HuH-7.5 (cell line): Measurements from ENCODE around the gene DOCK2.

Source experiments
- DNase-seq: peaks from one replicate; pipeline ENCODE4 v3.0.0; 2011; ENCODE audit warnings: low spot score

Gene DOCK2

DNA sequence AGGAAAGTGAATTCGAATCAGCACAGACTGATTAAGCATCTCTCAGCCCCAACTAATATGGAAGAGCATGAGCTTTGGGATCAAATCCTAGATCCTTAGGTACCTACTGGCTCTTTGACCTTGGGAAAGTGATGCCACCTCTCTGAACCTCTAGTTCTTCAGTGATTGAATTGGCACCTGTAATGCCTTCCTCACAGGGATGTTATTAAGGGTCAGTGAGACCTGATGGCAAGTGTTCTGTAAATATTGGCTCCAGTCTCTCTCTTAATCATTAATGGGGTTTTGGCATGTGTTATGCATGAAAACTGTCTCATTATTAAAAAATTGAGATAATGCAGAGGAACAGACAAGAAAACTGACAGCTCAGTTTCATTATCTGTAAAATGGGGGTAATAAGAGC is 227.4 kb downstream of the DOCK2 start:
- DNase-seq, result no peak

DNA sequence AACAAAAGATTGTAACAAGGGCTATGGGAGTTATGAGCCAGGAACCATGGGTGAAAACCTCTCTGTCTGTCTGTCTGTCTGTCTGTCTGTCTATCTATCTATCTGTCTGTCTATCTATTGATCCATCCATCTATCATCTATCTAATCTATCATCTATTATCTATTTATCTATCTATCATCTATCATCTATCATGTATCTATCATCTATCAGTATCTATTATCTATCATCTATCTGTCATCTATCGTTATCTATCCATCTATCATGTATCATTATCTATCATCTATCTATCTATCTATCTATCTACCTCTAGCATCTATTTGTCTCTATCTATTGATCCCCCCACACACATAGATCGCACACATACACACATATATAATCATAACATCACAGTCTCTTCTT is 230.3 kb downstream of the DOCK2 start:
- no peak for DNase-seq

DNA sequence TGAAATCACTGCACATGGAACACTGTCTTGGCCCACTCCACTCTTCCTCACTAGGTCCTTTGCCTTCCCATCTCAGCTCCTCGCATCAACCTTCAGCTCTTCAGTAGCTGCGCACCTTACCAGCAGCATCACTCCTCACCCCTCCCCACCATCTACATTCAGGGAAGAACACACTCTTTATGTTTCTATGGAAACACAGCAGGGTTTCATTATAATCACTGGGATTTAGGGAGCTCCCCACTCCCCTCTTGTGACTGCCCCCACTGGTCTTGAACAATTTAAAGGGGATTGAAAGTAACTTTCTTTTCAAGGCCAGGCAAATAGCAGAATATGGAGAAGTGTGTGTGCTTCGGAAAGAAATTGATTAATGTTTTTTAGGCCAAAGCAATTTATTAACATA is 232.0 kb downstream of the DOCK2 start:
- DNase-seq, result no peak

DNA sequence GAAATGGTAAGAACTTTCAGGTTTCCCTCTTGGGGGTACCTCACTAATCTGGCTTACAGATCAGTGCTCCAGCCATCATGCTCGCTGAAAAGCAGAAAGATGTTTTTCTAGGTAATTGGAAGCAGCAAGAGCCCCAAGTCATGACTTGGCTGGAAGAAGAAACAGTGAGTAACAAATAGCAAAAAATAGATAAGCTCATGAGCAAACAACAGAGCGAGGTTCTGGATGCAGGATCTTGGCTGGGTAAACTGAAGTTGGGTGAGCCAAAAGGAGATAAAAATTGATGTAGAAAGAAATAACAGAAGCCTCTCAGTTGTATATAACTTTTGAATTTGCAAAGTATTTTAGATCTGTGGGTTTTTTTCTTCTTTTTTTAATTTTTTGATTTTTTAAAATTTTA is 233.1 kb downstream of the DOCK2 start:
- no peak for DNase-seq

DNA sequence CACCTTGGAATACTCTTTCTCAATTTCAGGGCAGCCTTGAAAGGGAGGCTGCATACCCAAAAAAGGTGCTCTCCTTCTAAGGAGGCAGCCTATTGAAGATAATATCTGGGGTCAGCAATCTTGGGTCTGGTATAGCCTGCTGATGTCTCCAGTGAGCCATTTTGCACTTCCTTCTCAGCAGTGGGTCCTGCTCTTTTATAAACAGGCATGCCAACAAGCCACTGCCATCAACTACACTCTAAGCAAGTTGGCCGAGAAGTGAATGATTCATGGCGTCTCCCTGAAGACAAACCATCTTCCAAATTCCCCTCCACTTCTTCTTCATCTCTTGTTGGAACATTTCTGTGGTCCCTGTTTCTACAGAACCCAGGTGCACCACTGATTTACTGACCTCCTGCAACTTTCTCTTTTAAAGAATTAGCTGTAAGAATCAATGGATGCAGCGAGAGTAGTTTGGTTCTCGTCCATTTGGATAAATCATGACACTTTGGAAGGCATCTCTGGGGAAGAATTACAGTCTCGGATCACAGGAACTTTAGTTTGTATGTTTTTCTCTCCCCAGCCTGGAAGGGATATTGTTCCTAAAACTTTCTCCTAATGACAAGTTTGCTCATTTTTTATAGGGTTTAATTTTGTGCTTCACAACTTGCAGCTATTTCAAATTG is 234.9 kb downstream of the DOCK2 start:
- DNase-seq, result no peak

DNA sequence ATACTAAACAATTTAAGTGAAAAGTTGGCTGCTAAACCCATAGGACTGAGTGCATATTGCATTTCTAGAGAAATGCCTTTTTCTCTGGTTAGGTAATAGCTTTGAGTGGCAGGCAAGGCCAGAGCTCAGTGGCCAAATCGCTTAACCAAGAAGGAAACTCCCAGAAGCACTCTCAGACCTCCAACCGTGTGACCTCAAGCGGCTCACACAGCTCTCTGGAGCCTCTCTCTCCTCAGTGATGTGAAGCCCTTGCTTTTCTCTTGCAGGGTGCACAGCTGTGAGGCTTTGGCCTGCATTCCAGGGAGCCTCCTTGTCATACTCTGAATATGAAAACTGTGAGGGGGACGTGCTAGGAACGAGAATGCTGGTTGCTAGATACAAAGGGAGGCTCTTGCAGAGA is 236.6 kb downstream of the DOCK2 start:
- no peak for DNase-seq

DNA sequence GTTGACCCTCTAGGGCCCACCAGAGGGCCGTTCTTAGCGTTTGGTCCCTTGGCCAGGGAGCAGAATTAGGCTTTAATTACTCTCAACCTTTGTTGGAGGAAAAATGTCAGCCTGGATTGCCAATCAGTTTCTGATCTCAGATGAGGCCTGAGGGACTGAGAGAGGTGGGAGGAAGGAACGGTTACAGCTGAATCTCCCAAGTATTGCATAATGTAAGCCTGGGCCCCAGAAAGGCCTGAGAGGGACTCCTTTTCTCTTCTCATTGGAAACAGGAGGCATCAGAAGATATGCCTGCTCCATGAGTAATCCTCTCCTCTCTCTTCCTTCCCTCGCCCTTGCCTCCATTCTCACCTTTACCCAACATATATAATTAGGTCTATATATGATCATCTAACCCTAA is 237.5 kb downstream of the DOCK2 start:
- no peak for DNase-seq

DNA sequence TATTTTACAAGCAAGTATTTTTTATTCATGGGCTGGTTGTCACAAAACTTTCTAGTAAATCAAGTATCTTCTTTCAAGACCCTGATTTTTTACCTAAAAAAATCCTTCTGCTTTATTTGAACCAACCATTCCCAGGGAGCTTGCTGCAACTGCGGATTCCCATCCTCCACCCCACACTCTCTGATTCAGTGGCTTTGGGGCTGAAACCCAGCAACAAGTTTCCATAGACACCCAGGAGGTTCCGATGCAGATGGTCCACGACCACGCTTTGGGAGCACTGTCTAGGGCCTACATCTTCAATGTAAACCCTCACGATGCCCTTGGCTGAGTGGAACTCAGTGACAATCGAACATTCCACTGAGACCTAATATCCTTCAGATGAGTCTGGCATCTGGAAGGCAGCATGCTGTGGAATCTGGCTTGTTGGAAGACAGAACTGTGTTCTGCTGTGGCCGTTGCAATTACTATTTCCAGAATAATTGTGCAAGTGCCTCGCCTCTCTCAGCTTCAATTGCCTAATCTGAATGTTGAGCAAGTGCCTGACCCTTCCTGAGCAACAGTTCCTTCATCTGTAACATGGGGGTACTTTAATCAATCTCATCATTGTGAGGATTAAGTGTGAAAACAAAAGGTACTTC is 238.1 kb downstream of the DOCK2 start:
- DNase-seq, result no peak

DNA sequence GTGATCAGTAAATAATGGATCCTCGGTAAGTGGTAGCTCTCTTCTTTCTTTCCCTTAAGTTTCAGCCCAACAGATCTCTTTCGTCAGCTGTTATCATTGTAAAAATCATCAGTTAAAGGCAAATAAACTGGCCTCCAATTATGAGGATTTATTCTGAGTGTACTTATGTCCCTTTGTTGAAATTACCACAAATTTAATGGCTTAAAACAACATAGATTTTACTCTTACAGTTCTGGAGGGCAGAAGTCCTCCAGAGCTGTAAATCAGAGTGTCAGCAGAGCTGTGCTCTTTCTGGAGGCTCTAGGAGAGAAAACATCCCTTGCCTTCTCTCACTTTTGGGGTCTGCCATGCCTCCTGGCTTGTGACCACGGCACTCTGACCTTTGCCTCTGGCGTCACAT is 238.7 kb downstream of the DOCK2 start:
- no peak for DNase-seq

DNA sequence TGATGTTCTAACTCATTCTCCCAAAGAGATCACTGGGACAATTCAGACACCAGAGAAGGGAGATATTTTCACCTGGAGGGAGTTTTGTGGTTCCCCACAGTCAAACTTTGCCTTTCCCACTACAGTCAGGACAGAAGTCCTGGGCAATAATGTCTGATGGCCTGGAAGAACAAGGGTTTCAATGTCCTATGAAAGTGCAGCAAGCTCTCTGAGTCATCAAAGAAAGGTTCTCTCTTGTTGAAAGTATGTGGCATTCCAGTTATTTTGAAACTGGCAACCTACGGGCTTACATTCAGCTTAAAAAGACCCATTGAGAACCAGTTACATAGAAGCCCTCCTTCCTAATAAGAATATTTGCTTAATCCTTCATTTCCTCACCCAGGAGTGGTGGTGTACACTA is 239.3 kb downstream of the DOCK2 start:
- DNase-seq, result no peak

DNA sequence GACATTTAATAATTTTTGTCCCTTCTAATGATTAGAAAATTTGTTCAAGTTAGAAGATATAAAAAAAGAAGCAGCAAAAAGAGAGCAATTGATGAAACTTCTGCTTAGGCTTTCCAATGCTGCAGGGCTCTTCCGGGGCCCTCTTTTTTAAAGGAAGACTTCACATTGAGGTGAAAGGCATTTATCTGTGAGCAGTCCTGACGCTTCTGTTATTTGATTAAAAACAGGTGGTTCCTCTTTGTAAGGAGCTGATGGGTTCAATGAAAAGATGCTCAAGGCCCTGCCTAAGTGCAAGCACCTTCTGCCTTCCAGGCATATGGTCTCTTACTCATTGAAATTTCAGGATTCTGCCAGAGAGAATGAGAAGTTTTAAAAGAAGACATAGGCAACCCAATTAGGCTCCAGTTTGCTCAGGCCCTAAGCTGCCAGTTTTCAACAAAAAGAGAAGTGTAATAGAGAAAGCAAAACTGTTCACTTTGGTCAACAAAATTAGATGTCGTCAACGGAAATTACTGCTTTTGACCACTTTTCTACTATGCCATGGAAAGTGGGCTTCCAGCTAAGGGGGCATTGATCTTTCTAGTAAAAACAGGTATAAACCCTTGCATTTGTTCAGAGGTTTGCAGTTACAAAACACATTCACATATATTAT is 243.1 kb downstream of the DOCK2 start:
- no peak for DNase-seq

DNA sequence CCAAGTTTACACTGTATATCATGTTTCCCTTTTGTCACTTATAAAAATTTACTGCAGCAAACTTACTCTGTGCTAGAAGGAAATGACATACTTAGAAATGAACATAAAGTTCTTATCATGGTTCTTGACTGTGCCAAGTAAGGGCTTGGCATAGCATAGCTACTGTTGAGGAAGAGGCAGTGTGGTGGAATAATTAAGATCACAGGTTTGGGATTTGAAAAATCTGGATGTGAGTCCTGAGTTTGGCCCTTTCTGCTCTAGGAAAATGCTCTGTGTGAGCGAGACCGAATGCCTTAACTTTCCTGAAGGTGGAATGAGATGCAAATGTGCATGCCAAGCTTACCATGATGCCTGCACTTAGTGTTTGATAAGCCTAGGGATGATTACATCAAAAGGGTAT is 243.7 kb downstream of the DOCK2 start:
- no peak for DNase-seq

DNA sequence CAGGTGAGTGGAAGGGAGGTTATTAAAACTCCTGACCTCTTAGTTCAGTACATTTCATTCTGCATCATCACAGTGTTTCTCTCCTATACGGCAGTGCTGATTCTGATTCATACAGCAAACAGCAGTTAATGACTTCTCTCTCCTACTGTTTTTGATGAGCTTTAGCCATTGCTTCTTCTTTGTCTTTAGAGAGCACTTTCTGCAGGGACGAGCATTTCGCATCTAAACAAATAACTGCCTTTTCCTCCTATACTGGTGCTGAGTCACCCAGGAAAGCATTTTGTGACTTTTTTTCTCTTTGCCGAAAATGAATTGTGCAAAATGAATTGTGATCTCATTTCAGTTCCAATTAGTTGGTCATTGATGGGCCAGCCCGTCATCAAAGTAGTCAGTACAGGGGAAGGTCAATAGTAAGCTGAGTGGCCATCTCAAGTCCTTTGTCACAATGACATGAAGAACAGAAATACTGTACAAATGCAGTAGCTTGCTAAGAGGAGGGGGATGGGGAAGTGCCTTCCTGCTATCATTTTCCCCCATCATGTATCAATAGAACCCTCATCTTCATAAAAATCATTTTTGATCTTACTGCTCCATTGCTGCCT is 244.7 kb downstream of the DOCK2 start:
- DNase-seq, result no peak

DNA sequence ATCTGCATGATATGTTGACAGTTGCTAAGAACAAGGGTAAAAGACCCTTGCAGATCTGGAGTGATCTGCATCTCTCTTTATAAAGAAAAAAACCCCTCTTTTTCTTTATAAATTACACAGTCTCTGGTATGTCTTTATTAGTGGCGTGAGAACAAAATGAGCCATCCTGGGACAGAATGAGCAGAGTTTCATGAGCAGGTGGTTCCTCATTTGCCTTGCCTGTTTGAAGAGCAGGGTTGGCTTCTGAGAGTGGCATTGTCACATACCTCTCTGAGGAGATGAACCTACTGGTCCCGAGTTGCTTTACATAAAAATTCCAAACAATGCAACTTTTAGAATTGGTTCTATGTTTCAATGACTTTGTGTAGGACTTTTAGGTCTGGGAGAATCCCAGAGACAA is 249.0 kb downstream of the DOCK2 start:
- no peak for DNase-seq

DNA sequence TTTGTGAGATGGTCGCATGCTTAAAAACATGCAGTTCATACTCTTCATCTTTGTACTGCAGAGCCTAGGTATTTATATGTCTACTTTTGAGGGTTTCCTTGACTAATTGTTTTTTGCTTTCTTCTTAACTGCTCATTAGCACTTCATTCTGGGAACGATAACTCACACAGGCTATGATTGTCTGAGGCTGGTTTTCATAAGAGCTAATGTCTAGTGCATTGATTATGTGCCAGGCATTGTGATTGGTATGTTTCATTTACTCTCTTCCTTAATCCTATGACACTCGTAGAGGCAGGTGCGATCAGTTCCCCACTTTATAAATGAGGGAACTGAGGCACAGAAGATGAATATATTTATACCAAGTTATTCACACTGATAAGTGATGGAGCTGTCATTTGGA is 249.6 kb downstream of the DOCK2 start:
- DNase-seq, result no peak

DNA sequence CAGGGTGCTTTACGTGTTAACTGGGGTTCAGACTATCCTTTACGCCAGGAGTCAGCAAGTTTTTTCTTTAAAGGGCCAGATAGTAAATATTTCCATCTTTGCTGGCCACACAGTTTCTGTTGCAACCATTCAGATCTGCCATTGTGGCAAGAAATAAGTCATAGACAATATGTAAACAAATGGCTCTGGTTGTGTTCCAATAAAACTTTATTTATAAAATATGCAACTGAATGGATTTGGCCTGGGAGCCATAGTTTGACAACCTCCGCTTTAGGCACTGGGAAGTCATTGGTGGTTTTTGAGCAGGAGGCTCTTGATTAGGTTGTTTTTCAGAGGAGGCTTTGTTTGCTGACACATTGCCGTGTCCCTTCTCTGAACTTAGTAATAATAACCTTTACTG is 252.5 kb downstream of the DOCK2 start:
- DNase-seq, result no peak

DNA sequence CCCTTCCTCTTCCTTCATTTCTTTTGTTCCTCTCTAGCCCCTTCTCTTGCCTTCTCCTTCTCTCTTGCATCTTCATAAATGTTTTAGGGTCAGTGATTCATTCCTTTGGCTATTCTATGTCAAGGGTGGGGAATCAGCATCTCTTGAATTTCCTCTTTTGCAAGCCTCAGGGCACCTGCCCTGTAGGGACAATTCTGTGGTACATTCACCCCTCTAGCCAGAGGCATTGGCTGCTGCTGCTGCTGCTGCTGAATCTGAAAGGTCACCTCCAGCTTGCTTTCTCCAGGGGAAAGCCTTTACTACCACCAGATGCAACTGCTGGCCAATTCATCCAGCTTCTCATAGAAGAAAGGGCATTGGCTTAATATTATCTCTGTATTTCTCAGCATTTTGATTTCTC is 255.9 kb downstream of the DOCK2 start:
- no peak for DNase-seq

DNA sequence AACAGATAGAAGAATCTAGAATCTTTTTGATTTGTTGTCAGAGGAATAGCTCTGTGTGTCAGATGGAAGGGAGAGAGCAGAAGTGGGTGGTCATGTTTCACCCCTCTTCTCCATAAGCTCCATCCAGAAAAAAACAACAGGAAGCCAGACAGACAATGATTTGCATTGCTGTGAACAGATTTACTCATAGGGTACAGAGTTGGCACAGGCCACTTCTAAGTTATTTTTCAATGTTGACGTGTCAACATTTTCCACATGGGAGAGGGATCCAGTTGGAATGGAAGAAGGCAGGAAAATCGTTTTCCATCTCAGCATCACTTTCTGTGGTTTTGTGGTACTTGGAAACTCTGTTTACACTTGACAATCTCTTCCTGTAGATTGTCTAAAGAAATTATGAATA is 256.5 kb downstream of the DOCK2 start:
- DNase-seq, result no peak

DNA sequence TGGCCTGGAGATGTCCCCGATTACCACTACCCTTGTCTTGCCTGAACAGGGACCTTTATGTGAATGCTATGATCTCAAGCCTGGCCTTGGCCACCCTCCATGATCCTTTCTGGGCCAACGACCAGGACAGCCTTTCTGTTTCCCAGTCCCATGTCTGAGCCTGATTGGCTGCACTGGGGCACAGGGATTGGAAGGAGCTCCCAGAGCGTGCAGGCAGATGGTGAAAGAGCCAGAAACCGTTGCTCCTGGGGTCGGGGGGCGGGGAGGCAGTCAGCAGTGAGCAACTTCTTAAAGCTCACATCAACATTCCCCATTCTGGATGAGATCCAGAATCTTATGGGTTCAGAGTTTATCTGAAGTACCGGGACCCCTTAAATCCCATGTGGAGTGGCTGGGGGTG is 258.9 kb downstream of the DOCK2 start:
- no peak for DNase-seq

DNA sequence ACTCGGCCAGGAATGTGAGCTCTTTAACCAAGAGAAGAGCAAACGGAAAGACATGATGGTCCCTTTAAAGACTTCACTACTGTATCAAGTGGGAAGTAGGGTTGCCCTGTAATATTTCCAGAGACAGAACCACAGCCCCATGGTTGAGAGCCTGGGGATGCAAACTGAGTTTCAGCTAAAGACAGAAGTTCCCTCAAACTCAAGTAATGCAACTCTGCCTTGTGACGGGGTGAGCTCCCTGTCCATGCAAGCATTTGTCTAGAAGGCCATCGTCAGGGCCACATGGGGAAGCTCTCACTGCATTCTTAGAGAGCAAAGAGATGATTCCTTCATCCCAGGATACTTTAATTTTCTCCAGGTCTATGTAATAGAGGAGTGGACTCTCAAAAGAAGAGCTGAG is 260.4 kb downstream of the DOCK2 start:
- no peak for DNase-seq

DNA sequence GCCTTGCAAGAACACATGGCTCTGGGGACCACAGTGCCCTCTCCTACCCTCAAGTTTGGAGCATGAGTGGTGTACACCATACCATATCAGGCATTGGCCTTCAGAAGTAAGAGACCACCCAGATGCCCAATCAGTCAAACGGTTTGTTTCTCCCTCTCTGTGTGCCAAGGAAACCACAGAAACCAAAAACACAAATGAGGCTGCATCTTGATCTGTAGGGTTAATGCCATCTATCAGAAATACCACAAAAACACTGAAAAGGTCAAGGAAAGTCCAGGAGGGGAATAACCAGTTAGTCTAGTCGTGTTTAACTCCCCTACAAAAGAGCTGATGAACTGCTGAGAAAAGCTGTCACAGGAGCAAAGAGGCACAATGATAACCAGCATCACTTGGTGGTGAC is 264.8 kb downstream of the DOCK2 start:
- DNase-seq, result no peak

DNA sequence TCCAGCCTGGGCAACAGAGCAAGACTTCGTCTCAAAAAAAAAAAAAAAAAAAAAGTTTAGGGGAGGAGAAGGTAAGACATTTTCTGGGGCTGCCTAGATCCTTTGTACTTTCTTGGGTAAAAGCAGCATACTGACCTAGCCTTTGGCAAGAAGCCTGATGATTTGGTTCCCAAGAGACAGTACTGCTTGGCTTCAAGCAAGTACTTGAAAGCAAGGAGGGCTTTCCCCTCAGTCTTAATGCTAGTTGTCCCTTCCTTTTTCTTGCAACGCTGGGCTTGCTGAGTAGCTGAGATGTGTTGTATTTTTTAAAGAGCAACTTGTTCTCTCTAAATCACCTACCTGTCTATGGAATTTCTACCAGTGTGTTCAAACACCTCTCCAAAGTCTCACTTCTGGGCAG is 267.0 kb downstream of the DOCK2 start:
- DNase-seq, result no peak

DNA sequence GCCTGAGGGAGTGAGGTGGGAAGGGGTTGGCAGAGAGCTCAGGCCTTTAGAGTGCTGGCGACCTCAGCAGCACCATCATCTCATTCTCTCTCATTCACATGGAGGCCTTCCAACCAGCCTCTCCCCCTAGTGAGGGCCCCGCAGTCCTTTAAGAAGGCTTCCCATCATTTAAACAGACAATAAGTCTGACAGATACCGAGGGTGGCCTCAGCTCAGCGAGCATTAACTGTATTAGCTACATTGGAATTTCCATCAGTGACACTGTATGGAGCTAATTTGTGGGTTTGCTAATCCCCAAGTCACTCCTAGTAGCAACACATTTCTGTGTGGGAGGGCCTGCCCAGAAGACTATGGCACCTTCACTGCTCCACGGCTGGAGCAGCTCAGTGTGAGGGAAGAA is 267.4 kb downstream of the DOCK2 start:
- no peak for DNase-seq
